Brain microvascular endothelial cell (primary cell): ENCODE measurements around the gene ORC5.

ENCODE experiments used
- DNase-seq: peaks from one replicate; pipeline ENCODE4 v3.0.0-alpha.2; 2020
- H3K27ac ChIP-seq: fragments of 250-450 bp; sonication (Bioruptor Pico); 2 replicates; pipeline ENCODE4 v1.5.1; 2020; ENCODE audit warnings: mild to moderate bottlenecking, moderate library complexity
- H3K27me3 ChIP-seq: fragments of 250-450 bp; sonication (Bioruptor Pico); replicated peaks from 2 replicates; pipeline ENCODE4 v1.5.1; 2020; ENCODE audit warnings: mild to moderate bottlenecking
- H3K36me3 ChIP-seq: fragments of 250-450 bp; sonication (Bioruptor Pico); replicated peaks from 2 replicates; pipeline ENCODE4 v1.5.1; 2020; ENCODE audit warnings: mild to moderate bottlenecking
- H3K4me3 ChIP-seq: 2 replicates; pipeline ENCODE4 v1.5.1; 2011; ENCODE audit warnings: low read depth, mild to moderate bottlenecking, control low read depth, low read length, moderate library complexity
- CTCF ChIP-seq: IDR thresholded peaks from 2 replicates; pipeline ENCODE4 v1.5.1; 2011; ENCODE audit warnings: low read depth, mild to moderate bottlenecking, moderate library complexity, low read length, control low read depth, inconsistent platforms; ENCODE audit errors: missing control alignments
- in situ Hi-C: cut with HindIII; loops from 2 replicates; pipeline ENCODE4 v1.10.0; 2017; ENCODE audit warnings: low sequenced_read_pairs, low pct_ligation_motif_present

ORC5 gene

GRCh38 chr7:104135760-104136558, 71.9 kb downstream of the ORC5 start:
- TF ChIP-seq CTCF = no peak
- Histone ChIP-seq H3K4me3 (no peak overlapping the region), H3K27ac (no peak overlapping the region), H3K27me3 (no peaks in the 10 kb centered on the region), H3K36me3 (no peaks in the 10 kb centered on the region)
- in situ Hi-C loops = no loop called here
- DNase-seq = no peak

- no peak overlapping the region for H3K27ac ChIP-seq
- TF ChIP-seq CTCF = no peak
- H3K4me3 ChIP-seq = no peak overlapping the region
- in situ Hi-C loops = no loop called here
- no peaks in the 10 kb centered on the region for H3K36me3 ChIP-seq
- no peaks in the 10 kb centered on the region for H3K27me3 ChIP-seq
- DNase-seq = no peak
Measured at GRCh38 chr7:104133238-104133637, 74.6 kb downstream of the ORC5 start.

GRCh38 chr7:104130726-104131125, 77.1 kb downstream of the ORC5 start:
- Histone ChIP-seq H3K27me3 (no peaks in the 10 kb centered on the region), H3K4me3 (no peak overlapping the region), H3K36me3 (no peaks in the 10 kb centered on the region), H3K27ac (no peak overlapping the region)
- no peak for TF ChIP-seq CTCF
- in situ Hi-C loops = no loop called here
- DNase-seq = no peak

GRCh38 chr7:104127204-104127603, 80.6 kb downstream of the ORC5 start:
- Histone ChIP-seq H3K27ac (no peak overlapping the region), H3K4me3 (no peak overlapping the region), H3K27me3 (no peaks in the 10 kb centered on the region), H3K36me3 (no peaks in the 10 kb centered on the region)
- in situ Hi-C loops = no loop called here
- TF ChIP-seq CTCF = no peak
- DNase-seq = no peak

- H3K4me3 ChIP-seq = no peak overlapping the region
- in situ Hi-C loops = no loop called here
- no peaks in the 10 kb centered on the region for H3K36me3 ChIP-seq
- H3K27me3 ChIP-seq = no peaks in the 10 kb centered on the region
- TF ChIP-seq CTCF = no peak
- H3K27ac ChIP-seq = no peak overlapping the region
- DNase-seq = no peak
Measured at GRCh38 chr7:104126411-104126841, 81.4 kb downstream of the ORC5 start.
